Muscle layer of colon (tissue), 2 donors: ENCODE measurements around the gene CCNF.
"Not testable (repeated sequence)": the region's sequence is repeated elsewhere in the genome, so short reads cannot be mapped to it uniquely, and the experiment has no call there.

Experiments
- H3K27ac ChIP-seq: one replicate; pipeline ENCODE4 v1.7.0; 2013; ENCODE audit warnings: low read depth, mild to moderate bottlenecking, low read length, moderate library complexity
- H3K27me3 ChIP-seq, 2 donors: one replicate each; pipeline ENCODE4 v1.7.0; 2013; ENCODE audit warnings: low read length in 2 of 2, mild to moderate bottlenecking in 2 of 2; ENCODE audit not compliant: insufficient read depth in 2 of 2, control insufficient read depth in 1 of 2
- H3K36me3 ChIP-seq: one replicate; pipeline ENCODE4 v1.7.0; 2013; ENCODE audit warnings: mild to moderate bottlenecking, low read length; ENCODE audit not compliant: insufficient read depth
- H3K4me1 ChIP-seq: one replicate; pipeline ENCODE4 v1.7.0; 2013; ENCODE audit warnings: mild to moderate bottlenecking, low read length; ENCODE audit not compliant: insufficient read depth
- H3K4me3 ChIP-seq, 2 donors: one replicate each; pipeline ENCODE4 v1.7.0; 2013; ENCODE audit warnings: low read length in 2 of 2, low read depth in 1 of 2, mild to moderate bottlenecking in 1 of 2, moderate library complexity in 1 of 2
- H3K9ac ChIP-seq: one replicate; pipeline ENCODE4 v1.7.0; 2013; ENCODE audit warnings: low read length
- H3K9me3 ChIP-seq: one replicate; pipeline ENCODE4 v1.7.0; 2013; ENCODE audit warnings: mild to moderate bottlenecking, low read length
- donor health status: abdominal sarcoma.
- donor health status: Adenocarcinoma of cecum.

The CCNF gene

GRCh38 chr16:2475413-2476344 lies 46.4 kb downstream of the CCNF start:
- peak overlapping the region; percentile 12 for H3K27ac ChIP-seq
- no peaks in the 10 kb centered on the region for H3K36me3 ChIP-seq
- peaks cover 6% of the 10 kb centered on the region for H3K4me1 ChIP-seq
- no peaks in the 10 kb centered on the region for H3K9me3 ChIP-seq
- H3K9ac ChIP-seq = no peak overlapping the region
- H3K27me3 ChIP-seq = peaks cover 2 to 30% of the 10 kb centered on the region in 2 donors
- H3K4me3 ChIP-seq = peak overlapping the region; percentile 52 to 55

DNA sequence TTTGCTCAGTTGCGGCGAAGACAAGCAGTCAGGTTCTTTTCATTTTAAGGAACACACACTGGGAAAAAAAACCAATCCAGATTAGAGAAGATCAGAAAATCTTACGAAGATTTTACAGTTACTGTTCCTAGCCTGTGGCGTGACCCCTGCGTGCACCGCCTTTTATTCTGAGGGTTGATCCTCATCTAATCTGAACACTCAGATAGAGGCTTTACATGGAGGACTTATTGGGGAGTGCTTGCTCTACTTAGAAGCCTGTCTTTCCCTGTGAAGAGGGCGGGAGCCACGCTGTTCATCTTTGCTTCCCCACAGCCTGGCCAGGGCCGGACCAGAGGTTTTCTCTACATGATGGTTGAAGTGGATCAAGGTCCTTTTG lies 47.1 kb downstream of the CCNF start:
- no peak overlapping the region for H3K4me3 ChIP-seq
- no peak overlapping the region for H3K27ac ChIP-seq
- H3K36me3 ChIP-seq = no peaks in the 10 kb centered on the region
- no peak overlapping the region for H3K9ac ChIP-seq
- peaks cover 0 to 23% of the 10 kb centered on the region in 2 donors for H3K27me3 ChIP-seq
- H3K4me1 ChIP-seq = peaks cover 6% of the 10 kb centered on the region
- no peaks in the 10 kb centered on the region for H3K9me3 ChIP-seq

DNA sequence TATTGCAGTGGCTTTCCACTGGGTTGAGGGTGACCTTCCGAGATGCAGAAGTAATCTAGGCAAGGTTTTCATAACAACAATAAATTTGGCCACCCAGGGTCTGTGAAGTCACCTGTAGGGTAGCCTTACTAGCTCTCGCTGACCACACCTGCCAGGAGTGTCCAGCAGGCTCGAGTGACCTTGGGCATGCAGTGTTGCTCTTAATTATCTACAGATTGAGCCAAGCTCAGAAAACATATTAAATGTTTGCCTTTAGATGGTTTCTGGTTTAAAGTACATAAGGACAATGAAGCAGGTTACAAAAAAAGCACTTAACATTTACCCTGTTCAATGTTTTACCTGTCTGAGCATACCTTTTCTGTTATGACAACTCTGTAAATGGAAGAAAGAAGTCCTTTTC lies 47.5 kb downstream of the CCNF start:
- Histone ChIP-seq H3K4me3 (no peak overlapping the region), H3K27me3 (peaks cover 0 to 19% of the 10 kb centered on the region in 2 donors), H3K9ac (no peak overlapping the region), H3K9me3 (no peaks in the 10 kb centered on the region), H3K36me3 (no peaks in the 10 kb centered on the region), H3K27ac (no peak overlapping the region), H3K4me1 (peaks cover 6% of the 10 kb centered on the region)

DNA sequence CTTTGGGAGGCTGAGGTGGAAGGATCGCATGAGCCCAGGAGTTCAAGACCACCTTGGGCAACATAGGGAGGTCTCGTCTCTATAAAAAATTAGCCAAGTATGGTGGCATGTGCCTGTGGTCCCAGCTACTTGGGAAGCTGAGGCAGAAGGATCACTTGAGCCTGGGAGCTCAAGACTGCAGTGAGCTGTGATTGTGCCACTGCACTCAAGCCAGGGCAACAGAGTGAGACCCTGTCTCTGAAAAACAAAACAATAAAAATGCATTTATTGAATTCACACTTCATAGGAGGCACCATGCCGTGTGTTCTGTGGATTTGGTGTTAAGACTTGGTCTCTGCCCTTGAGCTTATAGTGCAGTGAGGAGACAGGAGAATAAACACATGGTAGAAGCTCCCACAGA lies 48.1 kb downstream of the CCNF start:
- peaks cover 10% of the 10 kb centered on the region for H3K4me1 ChIP-seq
- H3K9ac ChIP-seq = no peak overlapping the region
- no peak overlapping the region for H3K27ac ChIP-seq
- H3K4me3 ChIP-seq = no peak overlapping the region
- peaks cover 0 to 13% of the 10 kb centered on the region in 2 donors for H3K27me3 ChIP-seq
- H3K36me3 ChIP-seq = no peaks in the 10 kb centered on the region
- no peaks in the 10 kb centered on the region for H3K9me3 ChIP-seq

GRCh38 chr16:2478279-2478678 lies 49.0 kb downstream of the CCNF start:
- H3K9ac ChIP-seq = no peak overlapping the region
- H3K4me3 ChIP-seq = no peak overlapping the region
- H3K4me1 ChIP-seq = peaks cover 19% of the 10 kb centered on the region
- no peak overlapping the region for H3K27ac ChIP-seq
- H3K36me3 ChIP-seq = no peaks in the 10 kb centered on the region
- peaks cover 0 to 4% of the 10 kb centered on the region in 2 donors for H3K27me3 ChIP-seq
- H3K9me3 ChIP-seq = no peaks in the 10 kb centered on the region

DNA sequence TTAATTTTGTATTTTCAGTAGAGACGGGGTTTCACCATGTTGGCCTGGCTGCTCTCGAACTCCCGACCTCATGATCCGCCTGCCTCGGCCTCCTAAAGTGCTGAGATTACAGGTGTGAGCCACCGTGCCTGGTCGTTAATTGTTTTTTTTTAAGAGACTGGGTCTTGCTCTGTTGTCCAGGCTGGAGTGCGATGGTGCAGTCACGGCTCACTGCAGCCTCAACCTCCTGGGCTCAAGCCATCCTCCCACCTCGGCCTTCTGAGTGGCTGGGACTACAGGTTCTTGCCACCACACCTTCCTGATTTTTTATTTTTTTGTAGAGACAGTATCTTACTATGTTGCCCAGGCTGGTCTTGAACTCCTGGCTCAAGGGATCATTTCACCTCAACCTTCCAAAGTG lies 50.7 kb downstream of the CCNF start:
- not testable (repeated sequence) for H3K36me3 ChIP-seq, H3K27ac ChIP-seq, H3K9ac ChIP-seq, H3K27me3 ChIP-seq, H3K9me3 ChIP-seq, H3K4me3 ChIP-seq
- peaks cover 31% of the 10 kb centered on the region for H3K4me1 ChIP-seq

DNA sequence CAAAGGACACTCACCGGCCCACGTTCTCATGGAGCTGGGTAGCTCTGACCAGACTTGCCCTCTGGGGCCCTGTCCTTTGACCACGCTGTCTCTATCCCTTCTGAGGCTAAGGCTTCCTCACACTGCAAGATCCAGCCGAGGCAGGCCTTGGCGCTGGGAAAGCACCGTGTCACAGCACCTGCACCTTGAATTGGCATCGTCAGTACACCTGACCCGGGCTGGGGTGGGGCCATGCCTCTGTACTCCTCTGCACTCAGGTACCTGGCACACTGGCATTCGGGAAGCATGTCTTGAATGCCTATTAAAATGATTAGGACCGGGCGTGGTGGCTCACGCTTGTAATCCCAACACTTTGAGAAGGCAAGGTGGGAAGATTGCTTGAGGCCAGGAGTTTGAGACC lies 51.7 kb downstream of the CCNF start:
- H3K4me1 ChIP-seq = peaks cover 28% of the 10 kb centered on the region

GRCh38 chr16:2481676-2482075 lies 52.4 kb downstream of the CCNF start:
- peak overlapping the region; percentile 76 for H3K9ac ChIP-seq
- peaks cover 25% of the 10 kb centered on the region for H3K4me1 ChIP-seq

More for the DNA sequence above, 51.7 kb downstream of the CCNF start:
- H3K9me3 ChIP-seq = no peaks in the 10 kb centered on the region
- H3K36me3 ChIP-seq = no peaks in the 10 kb centered on the region
- H3K9ac ChIP-seq = no peak overlapping the region
- no peak overlapping the region for H3K27ac ChIP-seq
- H3K4me3 ChIP-seq = no peak overlapping the region
- no peaks in the 10 kb centered on the region for H3K27me3 ChIP-seq

DNA sequence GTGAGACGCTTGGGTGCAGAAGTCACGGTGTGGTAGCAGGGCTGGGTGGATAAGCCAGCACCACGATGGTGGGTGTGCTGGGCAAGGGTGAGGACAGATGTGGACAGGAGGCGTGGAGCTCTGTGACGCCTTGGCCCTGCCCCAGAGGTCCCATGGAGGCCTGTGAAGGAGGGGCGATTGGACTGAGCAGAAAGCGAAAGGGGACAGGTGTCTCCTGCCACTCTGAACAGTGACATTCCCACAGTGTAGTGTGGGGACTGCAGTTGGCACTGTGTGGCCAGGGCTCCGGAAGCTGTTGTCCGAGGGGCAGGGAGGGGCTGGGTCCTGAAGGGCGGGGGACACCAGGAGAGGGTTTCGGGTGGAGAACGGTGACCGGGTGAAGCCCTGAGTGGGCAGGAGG lies 53.0 kb downstream of the CCNF start:
- peaks cover 25% of the 10 kb centered on the region for H3K4me1 ChIP-seq
- peak overlapping the region; percentile 85 for H3K27ac ChIP-seq
- no peaks in the 10 kb centered on the region for H3K36me3 ChIP-seq
- peak overlapping the region; percentile 76 for H3K9ac ChIP-seq
- no peaks in the 10 kb centered on the region for H3K9me3 ChIP-seq
- H3K27me3 ChIP-seq = no peaks in the 10 kb centered on the region
- peak overlapping the region; percentile 29 to 45 for H3K4me3 ChIP-seq

More at GRCh38 chr16:2481676-2482075, 52.4 kb downstream of the CCNF start:
- Histone ChIP-seq H3K9me3 (no peaks in the 10 kb centered on the region), H3K27me3 (no peaks in the 10 kb centered on the region), H3K36me3 (no peaks in the 10 kb centered on the region), H3K4me3 (no peak overlapping the region), H3K27ac (no peak overlapping the region)

DNA sequence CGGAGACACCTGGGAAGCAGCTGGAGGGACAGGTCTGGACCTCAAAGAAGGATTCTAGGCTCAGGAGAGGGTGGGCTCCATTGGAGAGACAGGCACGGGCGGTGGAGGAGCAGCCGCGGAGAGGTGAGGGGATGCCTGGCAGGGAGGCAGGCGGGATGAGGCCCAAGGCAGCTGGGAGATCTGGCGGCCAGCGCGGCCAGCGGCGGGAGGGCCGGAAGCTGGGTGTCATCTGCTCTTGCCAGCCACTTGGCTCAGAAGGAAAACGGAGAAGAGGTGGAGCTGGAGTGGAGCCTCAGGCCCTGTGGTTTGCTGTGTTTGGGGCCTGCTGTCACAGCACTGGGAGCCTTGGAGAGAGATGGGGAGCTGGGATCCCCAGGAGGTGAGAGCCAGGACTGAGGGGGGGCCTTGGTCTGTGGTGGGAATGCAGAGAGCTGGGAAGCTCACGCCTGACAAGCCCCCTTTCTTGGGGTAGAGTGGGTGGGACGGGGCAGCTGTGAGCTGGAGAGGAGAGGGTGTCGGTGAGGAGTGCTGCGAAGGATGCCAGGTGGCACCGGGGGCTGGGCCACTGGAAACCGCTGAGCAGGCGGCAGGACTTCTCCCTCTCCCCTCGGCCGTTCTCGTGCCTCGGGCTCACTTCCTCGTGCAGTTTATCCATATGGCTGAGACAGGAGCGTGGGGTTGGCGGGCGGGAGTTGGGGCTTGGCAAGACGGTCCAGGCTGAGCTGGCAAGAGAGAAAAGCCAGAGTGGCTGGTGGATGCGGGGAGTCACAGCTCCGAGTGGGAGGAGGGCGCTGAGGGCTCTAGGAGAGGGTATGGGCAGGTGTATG lies 53.7 kb downstream of the CCNF start:
- Histone ChIP-seq H3K27me3 (no peaks in the 10 kb centered on the region), H3K4me3 (peak overlapping the region; percentile 29 to 45), H3K27ac (peak overlapping the region; percentile 85), H3K4me1 (peaks cover 25% of the 10 kb centered on the region), H3K9me3 (no peaks in the 10 kb centered on the region), H3K36me3 (no peaks in the 10 kb centered on the region), H3K9ac (peak overlapping the region; percentile 76)
